Upper lobe of left lung (tissue), 6 donors: ENCODE data around the gene PRR29. TPM values are rescaled to one million over a fixed set of nuclear protein-coding genes. Genes with fewer than 3 reads are reported as not detected.

Source experiments
- ATAC-seq, 2 donors: fragments of 200-7000 bp; cut with Tn5 transposase; one replicate each; pipeline ENCODE4 v1.9.1; 2022; ENCODE audit warnings: mild to moderate bottlenecking in 2 of 2, moderate library complexity in 2 of 2; ENCODE audit not compliant: low FRiP score in 2 of 2
- DNase-seq, 2 donors: peaks; one replicate each; pipeline ENCODE4 v3.0.0-alpha.2; 2019 to 2020
- H3K27ac ChIP-seq, 4 donors: fragments of 200-600 bp; sonication (generic); one replicate each; pipeline ENCODE4 v1.5.1; 2016 to 2019
- H3K27me3 ChIP-seq, 4 donors: fragments of 200-600 bp; sonication (generic); one replicate each; pipeline ENCODE4 v1.5.1; 2017 to 2019
- H3K36me3 ChIP-seq, 4 donors: fragments of 200-600 bp; sonication (generic); one replicate each; pipeline ENCODE4 v1.5.1; 2016 to 2019
- H3K4me1 ChIP-seq, 4 donors: fragments of 200-600 bp; sonication (generic); one replicate each; pipeline ENCODE4 v1.5.1; 2018 to 2019
- H3K4me3 ChIP-seq, 4 donors: fragments of 200-600 bp; sonication (generic); one replicate each; pipeline ENCODE4 v1.5.1; 2017 to 2019; ENCODE audit warnings: mild to moderate bottlenecking in 2 of 4, moderate library complexity in 1 of 4
- H3K9me3 ChIP-seq, 4 donors: fragments of 200-600 bp; sonication (generic); one replicate each; pipeline ENCODE4 v1.5.1; 2018 to 2019
- CTCF ChIP-seq, 6 experiments: fragments of 450-650 bp in 4 of 6; fragments of 200-600 bp in 2 of 6; sonication (generic) in 2 of 6; IDR thresholded peaks; one replicate each; pipeline ENCODE4 v1.5.1; 2016 to 2019; ENCODE audit warnings: antibody characterized with exemption in 6 of 6
- EP300 ChIP-seq, 4 donors: sonication (generic); formaldehyde crosslinking; IDR thresholded peaks; one replicate each; pipeline ENCODE4 v1.5.1; 2017; ENCODE audit warnings: antibody characterized with exemption in 4 of 4, control low read depth in 2 of 4
- POLR2A ChIP-seq, 4 donors: fragments of 450-650 bp; IDR thresholded peaks; one replicate each; pipeline ENCODE4 v1.5.1; 2016 to 2017; ENCODE audit warnings: antibody characterized with exemption in 4 of 4, mild to moderate bottlenecking in 2 of 4
- POLR2AphosphoS5 ChIP-seq, 2 donors: sonication (generic); formaldehyde crosslinking; IDR thresholded peaks; one replicate each; pipeline ENCODE4 v1.5.1; 2017; ENCODE audit warnings: antibody characterized with exemption in 2 of 2
- WGBS, 2 donors: methylation state at CpG; one replicate each; pipeline ENCODE4 v1.1.5; 2017 to 2018; 5-methylcytosine and 5-hydroxymethylcytosine counted together
- total RNA-seq, 6 donors: library from RNA; depleted of rRNA in 4 of 6; stranded (reverse); fragments of >200 nt in 4 of 6; gene quantifications; one replicate each; pipeline versions ENCODE4 v1.1.0 to v1.2.1, GENCODE V29; 2016 to 2021
- donor health status: DM: no; HTN: no; CAD: no; lungs with moderate emphysema.
- donor health status: DM: no; HTN: yes; CAD: no; lungs with severe emphysema.

PRR29 gene
- total RNA-seq, 6 donors from 2014 or later = 0.97 to 30.1 (median 12.1) TPM

GRCh38 chr17:64028874-64029464 lies 30.8 kb downstream of the PRR29 start:
- WGBS, 2 donors = 16 to 23% methylated on average over 3 of the region's 3 CpGs
- peak in 1 of 2 donors; percentile 67 for DNase-seq
- ATAC-seq = peak in 1 of 2 donors; percentile 76
- Histone ChIP-seq H3K9me3 (no peaks in the 10 kb centered on the region), H3K27me3 (no peaks in the 10 kb centered on the region), H3K4me1 (peaks cover 16 to 23% (median 21%) of the 10 kb centered on the region in 4 donors), H3K27ac (no peak overlapping the region), H3K4me3 (no peak overlapping the region), H3K36me3 (no peaks in the 10 kb centered on the region)
- peak; percentile 12 to 69 (median 52) for TF ChIP-seq CTCF (IDR thresholded peaks at IDR 0.05)
- no peak for TF ChIP-seq POLR2AphosphoS5 (IDR thresholded peaks at IDR 0.05)
- no peak for TF ChIP-seq POLR2A (IDR thresholded peaks at IDR 0.05)

DNA sequence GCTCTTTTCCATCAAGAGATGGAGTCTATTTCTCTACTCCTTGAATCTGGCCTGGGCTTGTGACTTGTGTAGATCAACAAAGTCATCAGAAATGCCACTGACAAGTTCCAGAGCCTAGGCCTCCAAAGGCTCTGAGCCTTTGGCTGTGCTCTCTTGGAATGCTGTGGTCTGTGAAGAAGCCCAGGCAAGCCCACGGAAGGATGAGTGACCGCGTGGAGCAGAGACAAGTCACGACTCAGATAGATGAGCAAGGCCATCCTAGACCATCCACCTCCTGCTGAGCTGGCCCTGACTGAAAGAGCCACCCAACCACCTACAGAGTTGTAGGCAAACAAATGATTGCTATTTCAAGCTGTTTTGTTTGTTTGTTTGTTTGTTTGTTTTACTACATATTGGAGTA lies 33.9 kb downstream of the PRR29 start:
- Histone ChIP-seq H3K4me1 (no peaks in the 10 kb centered on the region), H3K4me3 (no peak overlapping the region), H3K27me3 (no peaks in the 10 kb centered on the region), H3K27ac (no peak overlapping the region), H3K36me3 (no peaks in the 10 kb centered on the region), H3K9me3 (no peaks in the 10 kb centered on the region)
- 86 to 95% methylated on average over 4 of the region's 4 CpGs for WGBS, 2 donors
- ATAC-seq = no peak
- TF ChIP-seq POLR2A (IDR thresholded peaks at IDR 0.05) (no peak), EP300 (IDR thresholded peaks at IDR 0.05) (no peak), CTCF (IDR thresholded peaks at IDR 0.05) (no peak), POLR2AphosphoS5 (IDR thresholded peaks at IDR 0.05) (no peak)
- DNase-seq = no peak

GRCh38 chr17:64036198-64036922 lies 38.2 kb downstream of the PRR29 start:
- TF ChIP-seq POLR2AphosphoS5 (IDR thresholded peaks at IDR 0.05) (no peak), POLR2A (IDR thresholded peaks at IDR 0.05) (no peak), EP300 (IDR thresholded peaks at IDR 0.05) (no peak), CTCF (IDR thresholded peaks at IDR 0.05) (no peak)
- Histone ChIP-seq H3K4me1 (no peaks in the 10 kb centered on the region), H3K27me3 (no peaks in the 10 kb centered on the region), H3K4me3 (no peak overlapping the region), H3K9me3 (no peaks in the 10 kb centered on the region), H3K27ac (no peak overlapping the region), H3K36me3 (peaks cover 0 to 21% (median 13%) of the 10 kb centered on the region in 4 donors)
- WGBS, 2 donors = 92 to 93% methylated on average over 14 of the region's 14 CpGs
- ATAC-seq (no peak), DNase-seq (no peak)

DNA sequence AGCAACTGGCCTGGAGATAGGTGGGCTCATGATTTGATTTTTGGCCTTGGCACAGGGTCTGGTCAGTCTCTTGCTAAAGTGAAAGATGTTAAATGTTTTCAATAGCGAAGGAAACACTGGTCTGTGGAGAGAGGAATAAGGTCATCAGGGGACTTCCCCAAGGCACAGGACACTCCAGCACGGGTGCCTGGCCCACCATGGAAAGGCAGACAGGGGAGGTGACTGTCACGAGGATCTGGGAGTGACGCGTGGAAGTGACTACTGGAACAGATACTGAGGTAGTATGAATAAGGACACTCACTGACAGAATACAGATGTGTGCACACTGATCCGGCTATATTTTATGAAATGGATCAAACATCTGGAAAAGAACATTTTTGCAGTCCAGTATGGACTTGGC lies 39.0 kb downstream of the PRR29 start:
- Histone ChIP-seq H3K27ac (no peak overlapping the region), H3K4me1 (no peaks in the 10 kb centered on the region), H3K36me3 (peaks cover 0 to 28% (median 17%) of the 10 kb centered on the region in 4 donors), H3K4me3 (no peak overlapping the region), H3K27me3 (no peaks in the 10 kb centered on the region), H3K9me3 (no peaks in the 10 kb centered on the region)
- WGBS, 2 donors = 80 to 81% methylated on average over 6 of the region's 6 CpGs
- no peak for ATAC-seq
- no peak for DNase-seq
- no peak for TF ChIP-seq POLR2A (IDR thresholded peaks at IDR 0.05)

DNA sequence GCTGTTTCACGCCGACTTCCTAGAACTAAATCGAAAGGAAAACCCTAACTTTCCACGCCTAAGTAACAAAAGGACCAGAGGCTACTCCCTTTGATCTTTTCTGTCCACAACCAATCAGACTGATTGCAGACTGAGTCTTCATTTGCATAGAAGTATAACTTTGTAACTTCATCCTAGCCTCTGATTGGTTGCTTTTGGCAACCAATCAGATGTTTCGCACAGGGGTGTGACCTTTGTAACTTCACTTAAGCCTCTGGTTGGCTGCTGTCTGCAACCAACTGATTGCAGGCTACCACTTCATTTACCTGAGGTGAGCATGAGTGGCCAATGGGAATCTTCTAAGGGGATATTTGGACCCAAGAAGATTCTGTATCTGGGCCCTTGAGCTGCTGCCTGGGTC lies 39.7 kb downstream of the PRR29 start:
- TF ChIP-seq POLR2AphosphoS5 (IDR thresholded peaks at IDR 0.05) (no peak), CTCF (IDR thresholded peaks at IDR 0.05) (no peak), POLR2A (IDR thresholded peaks at IDR 0.05) (no peak), EP300 (IDR thresholded peaks at IDR 0.05) (no peak)
- Histone ChIP-seq H3K27ac (no peak overlapping the region), H3K9me3 (no peaks in the 10 kb centered on the region), H3K4me1 (no peaks in the 10 kb centered on the region), H3K4me3 (no peak overlapping the region), H3K36me3 (peaks cover 0 to 34% (median 21%) of the 10 kb centered on the region in 4 donors), H3K27me3 (no peaks in the 10 kb centered on the region)
- DNase-seq = no peak
- ATAC-seq = no peak
- 87 to 99% methylated on average over 5 of the region's 5 CpGs for WGBS, 2 donors
